Endodermal cell (in vitro differentiated cells): ENCODE measurements around the gene SMIM5. TPM values are rescaled to one million over a fixed set of nuclear protein-coding genes. Genes with fewer than 3 reads are reported as not detected.

ENCODE experiments used
- DNase-seq: peaks from one replicate; pipeline ENCODE4 v3.0.0-alpha.2; 2017
- H3K27ac ChIP-seq: 2 replicates; pipeline ENCODE4 v1.5.1; 2013; ENCODE audit warnings: mild to moderate bottlenecking, low read depth, low read length, moderate library complexity
- H3K27me3 ChIP-seq: 2 replicates; pipeline ENCODE4 v1.6.1; 2013; ENCODE audit warnings: mild to moderate bottlenecking, low read length, moderate library complexity; ENCODE audit not compliant: insufficient read depth, control insufficient read depth, poor library complexity, severe bottlenecking
- H3K36me3 ChIP-seq: 2 replicates; pipeline ENCODE4 v1.7.0; 2013; ENCODE audit warnings: mild to moderate bottlenecking, low read length, moderate library complexity; ENCODE audit not compliant: control insufficient read depth, insufficient read depth
- H3K4me1 ChIP-seq: one replicate; pipeline ENCODE4 v1.7.0; 2013; ENCODE audit warnings: low read length; ENCODE audit not compliant: control insufficient read depth, insufficient read depth
- H3K4me3 ChIP-seq: 2 replicates; pipeline ENCODE4 v1.5.1; 2013; ENCODE audit warnings: mild to moderate bottlenecking, low read length, moderate library complexity
- H3K9ac ChIP-seq: 2 replicates; pipeline ENCODE4 v1.6.1; 2013; ENCODE audit warnings: mild to moderate bottlenecking, low read length, moderate library complexity; ENCODE audit not compliant: poor library complexity, severe bottlenecking; ENCODE audit errors: extremely low read depth
- H3K9me3 ChIP-seq: 2 replicates; pipeline ENCODE4 v1.6.1; 2013; ENCODE audit warnings: mild to moderate bottlenecking, low read length, moderate library complexity; ENCODE audit not compliant: control insufficient read depth
- H3K27ac Mint-ChIP-seq: 2 replicates; pipeline ENCODE4 v1.8.0; 2020; ENCODE audit warnings: mixed read lengths
- H3K27me3 Mint-ChIP-seq: 2 replicates; pipeline ENCODE4 v1.8.0; 2021; ENCODE audit warnings: mild to moderate bottlenecking, mixed read lengths; ENCODE audit not compliant: insufficient read depth
- H3K36me3 Mint-ChIP-seq: 2 replicates; pipeline ENCODE4 v1.8.0; 2020; ENCODE audit warnings: low read depth, mixed read lengths
- H3K4me1 Mint-ChIP-seq: 2 replicates; pipeline ENCODE4 v1.8.0; 2020; ENCODE audit warnings: mixed read lengths
- H3K4me3 Mint-ChIP-seq: 2 replicates; pipeline ENCODE4 v1.8.0; 2020; ENCODE audit warnings: mild to moderate bottlenecking, moderate library complexity, mixed read lengths
- H3K9me3 Mint-ChIP-seq: 2 replicates; pipeline ENCODE4 v1.8.0; 2020; ENCODE audit warnings: mild to moderate bottlenecking, mixed read lengths
- WGBS, 2 experiments: methylation state at CpG; one replicate each; pipeline versions ENCODE4 v1.1.5 to v1.1.7; 2013; ENCODE audit warnings: missing lambda C conversion rate in 2 of 2, mixed read lengths in 1 of 2; ENCODE audit not compliant: insufficient coverage in 1 of 2, insufficient read length in 1 of 2; 5-methylcytosine and 5-hydroxymethylcytosine counted together
- total RNA-seq, 2 donors: library from RNA; stranded (reverse); fragmentation: NEBNext Ultra II Directional in 1 of 2; extraction: Animal tissue kit (Norgen Biotek cat#: 25700) in 1 of 2; gene quantifications; 2 replicates in 1 of 2; 3 replicates in 1 of 2; pipeline ENCODE4 v1.2.1, GENCODE V29; 2021
- TF ChIP-seq, protein P1 (sequence below): fragments of 200-600 bp; sonication (generic); conservative IDR thresholded peaks from 2 replicates; pipeline ENCODE4 v1.5.0; 2021; ENCODE audit warnings: antibody characterized with exemption, mild to moderate bottlenecking

Gene SMIM5
- total RNA-seq, 2 donors from 2014 or later: 0.40 TPM; not detected in 1

DNA sequence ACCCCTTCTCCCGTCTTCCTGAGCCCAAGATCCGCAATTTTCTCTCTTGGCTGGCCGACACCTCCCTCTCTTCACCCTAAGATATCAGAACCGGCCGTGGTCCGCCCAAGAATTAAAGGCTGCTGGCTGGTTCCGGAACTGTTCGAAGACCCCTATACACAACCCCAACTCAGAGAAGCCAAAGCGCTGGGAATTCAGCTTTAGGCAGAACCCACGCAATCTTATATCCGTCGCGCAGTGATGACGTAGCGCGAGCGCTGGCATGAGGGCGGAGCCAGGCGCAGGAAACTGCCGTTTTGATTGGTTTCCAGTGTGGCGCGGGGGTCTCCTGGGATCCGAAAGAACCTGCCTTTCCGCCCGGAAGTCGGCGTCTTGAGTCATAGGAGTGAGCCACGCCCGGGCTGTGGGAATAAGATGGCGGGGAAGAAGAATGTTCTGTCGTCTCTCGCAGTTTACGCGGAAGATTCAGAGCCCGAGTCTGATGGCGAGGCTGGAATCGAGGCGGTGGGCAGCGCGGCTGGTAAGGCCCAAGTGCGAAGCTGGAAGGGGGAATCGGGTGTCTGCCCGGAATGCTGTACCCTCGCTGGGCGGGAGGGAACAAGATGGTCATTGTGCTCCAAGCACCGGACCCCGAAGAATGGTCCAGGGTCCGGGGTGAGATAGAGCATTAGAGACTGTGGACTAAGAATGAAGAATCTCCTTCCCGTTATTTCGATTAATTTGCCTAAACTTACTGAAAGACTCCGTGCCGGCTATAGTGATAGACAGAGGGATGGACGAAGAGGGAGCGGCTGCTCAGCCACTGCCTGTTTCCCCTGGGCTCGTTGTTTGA is 33.9 kb downstream of the SMIM5 start, which contains the start of the genes RECQL5 and SAP30BP:
Gene RECQL5 (minus strand): TSS at position 196 of the 832 bp plus-strand sequence. CDS start 597 bp downstream, outside the sequence.
Gene SAP30BP (plus strand): TSS at position 380 of the 832 bp plus-strand sequence. CDS start 35 bp downstream, at position 415.
- no peak within 1 kb of the TSS for H3K4me3 Mint-ChIP-seq
- peaks cover 7% of the 10 kb centered on the region for H3K4me1 Mint-ChIP-seq
- H3K9me3 Mint-ChIP-seq: no peaks in the 10 kb centered on the region
- TF ChIP-seq, protein P1, sequence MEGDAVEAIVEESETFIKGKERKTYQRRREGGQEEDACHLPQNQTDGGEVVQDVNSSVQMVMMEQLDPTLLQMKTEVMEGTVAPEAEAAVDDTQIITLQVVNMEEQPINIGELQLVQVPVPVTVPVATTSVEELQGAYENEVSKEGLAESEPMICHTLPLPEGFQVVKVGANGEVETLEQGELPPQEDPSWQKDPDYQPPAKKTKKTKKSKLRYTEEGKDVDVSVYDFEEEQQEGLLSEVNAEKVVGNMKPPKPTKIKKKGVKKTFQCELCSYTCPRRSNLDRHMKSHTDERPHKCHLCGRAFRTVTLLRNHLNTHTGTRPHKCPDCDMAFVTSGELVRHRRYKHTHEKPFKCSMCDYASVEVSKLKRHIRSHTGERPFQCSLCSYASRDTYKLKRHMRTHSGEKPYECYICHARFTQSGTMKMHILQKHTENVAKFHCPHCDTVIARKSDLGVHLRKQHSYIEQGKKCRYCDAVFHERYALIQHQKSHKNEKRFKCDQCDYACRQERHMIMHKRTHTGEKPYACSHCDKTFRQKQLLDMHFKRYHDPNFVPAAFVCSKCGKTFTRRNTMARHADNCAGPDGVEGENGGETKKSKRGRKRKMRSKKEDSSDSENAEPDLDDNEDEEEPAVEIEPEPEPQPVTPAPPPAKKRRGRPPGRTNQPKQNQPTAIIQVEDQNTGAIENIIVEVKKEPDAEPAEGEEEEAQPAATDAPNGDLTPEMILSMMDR: no peak
- Histone ChIP-seq H3K9me3 (no peaks in the 10 kb centered on the region), H3K36me3 (peaks cover 61% of the 10 kb centered on the region), H3K27me3 (no peaks in the 10 kb centered on the region), H3K4me3 (peak within 1 kb of the TSS; percentile 99), H3K4me1 (no peaks in the 10 kb centered on the region), H3K9ac (peak within 1 kb of the TSS; percentile 96), H3K27ac (peak within 1 kb of the TSS; percentile 77)
- WGBS, 2 experiments: 0% methylated on average over 15 to 55 of the region's 55 CpGs
- peak; percentile 100 for DNase-seq
- H3K36me3 Mint-ChIP-seq: peaks cover 50% of the 10 kb centered on the region
- H3K27ac Mint-ChIP-seq: no peak within 1 kb of the TSS
- no peaks in the 10 kb centered on the region for H3K27me3 Mint-ChIP-seq

- H3K27ac Mint-ChIP-seq: no peak overlapping the region
- Histone ChIP-seq H3K27ac (no peak overlapping the region), H3K9ac (peak overlapping the region; percentile 96)
Measured at GRCh38 chr17:75667825-75668224, 34.6 kb downstream of the SMIM5 start.

DNA sequence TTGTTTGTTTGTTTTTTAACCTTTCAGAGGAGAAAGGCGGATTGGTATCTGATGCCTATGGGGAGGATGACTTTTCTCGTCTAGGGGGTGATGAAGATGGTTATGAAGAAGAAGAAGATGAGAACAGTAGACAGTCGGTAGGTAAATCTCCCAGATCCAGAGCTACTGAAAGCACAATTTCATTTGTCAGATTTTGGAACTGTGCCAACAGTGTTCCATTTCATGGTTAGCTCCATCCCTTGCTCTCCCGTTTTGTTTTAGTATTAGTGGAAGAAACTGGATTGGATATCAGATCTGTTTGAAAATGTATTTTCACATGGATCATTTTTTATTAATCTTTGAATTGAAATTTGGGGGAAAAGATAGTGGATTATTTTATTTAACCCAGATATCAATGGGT is 35.3 kb downstream of the SMIM5 start:
- peaks cover 7% of the 10 kb centered on the region for H3K4me1 Mint-ChIP-seq
- TF ChIP-seq, protein P1: no peak
- no peak overlapping the region for H3K27ac Mint-ChIP-seq
- H3K27me3 Mint-ChIP-seq: no peaks in the 10 kb centered on the region
- H3K27ac ChIP-seq: no peak overlapping the region
- peaks cover 51% of the 10 kb centered on the region for H3K36me3 Mint-ChIP-seq
- H3K4me3 Mint-ChIP-seq: no peak overlapping the region
- 88 to 94% methylated on average over 4 of the region's 4 CpGs for WGBS, 2 experiments
- no peak for DNase-seq
- no peaks in the 10 kb centered on the region for H3K9me3 Mint-ChIP-seq
- no peaks in the 10 kb centered on the region for H3K27me3 ChIP-seq
- no peaks in the 10 kb centered on the region for H3K9me3 ChIP-seq
- H3K9ac ChIP-seq: peak overlapping the region; percentile 96
- H3K4me3 ChIP-seq: peak overlapping the region; percentile 99
- peaks cover 64% of the 10 kb centered on the region for H3K36me3 ChIP-seq
- no peaks in the 10 kb centered on the region for H3K4me1 ChIP-seq

More at GRCh38 chr17:75667825-75668224, 34.6 kb downstream of the SMIM5 start:
- Mint-ChIP-seq H3K27me3 (no peaks in the 10 kb centered on the region), H3K36me3 (peaks cover 47% of the 10 kb centered on the region), H3K4me3 (no peak overlapping the region), H3K9me3 (no peaks in the 10 kb centered on the region), H3K4me1 (peaks cover 7% of the 10 kb centered on the region)
- Histone ChIP-seq H3K36me3 (peaks cover 61% of the 10 kb centered on the region), H3K27me3 (no peaks in the 10 kb centered on the region), H3K4me3 (peak overlapping the region; percentile 99), H3K4me1 (no peaks in the 10 kb centered on the region), H3K9me3 (no peaks in the 10 kb centered on the region)
- DNase-seq: no peak
- 9 to 11% methylated on average over 4 of the region's 4 CpGs for WGBS, 2 experiments
- TF ChIP-seq, protein P1: no peak
